ENCODE measurements around the gene DCAF11.

DCAF11 gene

GRCh38 chr14:24151404-24152080, 37.0 kb downstream of the DCAF11 start:
- ATAC-seq: no peak
- TF ChIP-seq BACH2 (CRISPR knock-in tag; IDR thresholded peaks at IDR 0.05; ENCODE audit: borderline replicate concordance): no peak
- TF ChIP-seq ESRRG (CRISPR knock-in tag; IDR thresholded peaks at IDR 0.05): no peak
- TF ChIP-seq ZC3H10 (CRISPR knock-in tag; IDR thresholded peaks at IDR 0.05): no peak
- no peak for TF ChIP-seq ZFP3 (CRISPR knock-in tag; IDR thresholded peaks at IDR 0.05)
- TF ChIP-seq OSR1 (CRISPR knock-in tag; IDR thresholded peaks at IDR 0.05): no peak
- TF ChIP-seq ZNF8 (CRISPR knock-in tag; IDR thresholded peaks at IDR 0.05): no peak
- TF ChIP-seq PPARA (CRISPR knock-in tag; IDR thresholded peaks at IDR 0.05; ENCODE audit: borderline replicate concordance): no peak
- TF ChIP-seq GLIS3 (CRISPR knock-in tag; IDR thresholded peaks at IDR 0.05): no peak
- no peak for TF ChIP-seq RARB (CRISPR knock-in tag; IDR thresholded peaks at IDR 0.05)
- TF ChIP-seq TOX (CRISPR knock-in tag; IDR thresholded peaks at IDR 0.05; ENCODE audit: borderline replicate concordance): no peak
- TF ChIP-seq, protein P1, sequence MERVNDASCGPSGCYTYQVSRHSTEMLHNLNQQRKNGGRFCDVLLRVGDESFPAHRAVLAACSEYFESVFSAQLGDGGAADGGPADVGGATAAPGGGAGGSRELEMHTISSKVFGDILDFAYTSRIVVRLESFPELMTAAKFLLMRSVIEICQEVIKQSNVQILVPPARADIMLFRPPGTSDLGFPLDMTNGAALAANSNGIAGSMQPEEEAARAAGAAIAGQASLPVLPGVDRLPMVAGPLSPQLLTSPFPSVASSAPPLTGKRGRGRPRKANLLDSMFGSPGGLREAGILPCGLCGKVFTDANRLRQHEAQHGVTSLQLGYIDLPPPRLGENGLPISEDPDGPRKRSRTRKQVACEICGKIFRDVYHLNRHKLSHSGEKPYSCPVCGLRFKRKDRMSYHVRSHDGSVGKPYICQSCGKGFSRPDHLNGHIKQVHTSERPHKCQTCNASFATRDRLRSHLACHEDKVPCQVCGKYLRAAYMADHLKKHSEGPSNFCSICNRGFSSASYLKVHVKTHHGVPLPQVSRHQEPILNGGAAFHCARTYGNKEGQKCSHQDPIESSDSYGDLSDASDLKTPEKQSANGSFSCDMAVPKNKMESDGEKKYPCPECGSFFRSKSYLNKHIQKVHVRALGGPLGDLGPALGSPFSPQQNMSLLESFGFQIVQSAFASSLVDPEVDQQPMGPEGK (CRISPR knock-in tag; IDR thresholded peaks at IDR 0.05; ENCODE audit: borderline replicate concordance): no peak
- TF ChIP-seq ZFP30 (CRISPR knock-in tag; IDR thresholded peaks at IDR 0.05): no peak
- no peak for TF ChIP-seq ARNTL (CRISPR knock-in tag; IDR thresholded peaks at IDR 0.05; ENCODE audit: borderline replicate concordance, low read depth)
- TF ChIP-seq, protein P2, sequence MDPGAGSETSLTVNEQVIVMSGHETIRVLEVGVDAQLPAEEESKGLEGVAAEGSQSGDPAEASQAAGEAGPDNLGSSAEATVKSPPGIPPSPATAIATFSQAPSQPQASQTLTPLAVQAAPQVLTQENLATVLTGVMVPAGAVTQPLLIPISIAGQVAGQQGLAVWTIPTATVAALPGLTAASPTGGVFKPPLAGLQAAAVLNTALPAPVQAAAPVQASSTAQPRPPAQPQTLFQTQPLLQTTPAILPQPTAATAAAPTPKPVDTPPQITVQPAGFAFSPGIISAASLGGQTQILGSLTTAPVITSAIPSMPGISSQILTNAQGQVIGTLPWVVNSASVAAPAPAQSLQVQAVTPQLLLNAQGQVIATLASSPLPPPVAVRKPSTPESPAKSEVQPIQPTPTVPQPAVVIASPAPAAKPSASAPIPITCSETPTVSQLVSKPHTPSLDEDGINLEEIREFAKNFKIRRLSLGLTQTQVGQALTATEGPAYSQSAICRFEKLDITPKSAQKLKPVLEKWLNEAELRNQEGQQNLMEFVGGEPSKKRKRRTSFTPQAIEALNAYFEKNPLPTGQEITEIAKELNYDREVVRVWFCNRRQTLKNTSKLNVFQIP (CRISPR knock-in tag; IDR thresholded peaks at IDR 0.05; ENCODE audit: borderline replicate concordance, low read depth): no peak
- TF ChIP-seq, protein P3, sequence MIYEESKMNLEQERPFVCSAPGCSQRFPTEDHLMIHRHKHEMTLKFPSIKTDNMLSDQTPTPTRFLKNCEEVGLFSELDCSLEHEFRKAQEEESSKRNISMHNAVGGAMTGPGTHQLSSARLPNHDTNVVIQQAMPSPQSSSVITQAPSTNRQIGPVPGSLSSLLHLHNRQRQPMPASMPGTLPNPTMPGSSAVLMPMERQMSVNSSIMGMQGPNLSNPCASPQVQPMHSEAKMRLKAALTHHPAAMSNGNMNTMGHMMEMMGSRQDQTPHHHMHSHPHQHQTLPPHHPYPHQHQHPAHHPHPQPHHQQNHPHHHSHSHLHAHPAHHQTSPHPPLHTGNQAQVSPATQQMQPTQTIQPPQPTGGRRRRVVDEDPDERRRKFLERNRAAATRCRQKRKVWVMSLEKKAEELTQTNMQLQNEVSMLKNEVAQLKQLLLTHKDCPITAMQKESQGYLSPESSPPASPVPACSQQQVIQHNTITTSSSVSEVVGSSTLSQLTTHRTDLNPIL (CRISPR knock-in tag; IDR thresholded peaks at IDR 0.05; ENCODE audit: low read depth): no peak
- TF ChIP-seq CSDC2 (CRISPR knock-in tag; IDR thresholded peaks at IDR 0.05): no peak
- TF ChIP-seq TSHZ2 (CRISPR knock-in tag; IDR thresholded peaks at IDR 0.05): no peak
- no peak for TF ChIP-seq ZNF565 (CRISPR knock-in tag; conservative IDR thresholded peaks at IDR 0.05; ENCODE audit: low read depth)
- no peak for TF ChIP-seq CSRNP3 (CRISPR knock-in tag; IDR thresholded peaks at IDR 0.05)

GRCh38 chr14:24155100-24155499, 40.5 kb downstream of the DCAF11 start:
- no peak for ATAC-seq
- TF ChIP-seq TSHZ2 (CRISPR knock-in tag; IDR thresholded peaks at IDR 0.05) (no peak), CSDC2 (CRISPR knock-in tag; IDR thresholded peaks at IDR 0.05) (no peak), RARB (CRISPR knock-in tag; IDR thresholded peaks at IDR 0.05) (no peak), CSRNP3 (CRISPR knock-in tag; IDR thresholded peaks at IDR 0.05) (no peak), ZNF70 (CRISPR knock-in tag; IDR thresholded peaks at IDR 0.05) (no peak), SNAI2 (CRISPR knock-in tag; IDR thresholded peaks at IDR 0.05) (no peak), ESRRG (CRISPR knock-in tag; IDR thresholded peaks at IDR 0.05) (no peak), TOX (CRISPR knock-in tag; IDR thresholded peaks at IDR 0.05; ENCODE audit: borderline replicate concordance) (no peak), ISL1 (CRISPR knock-in tag; IDR thresholded peaks at IDR 0.05) (no peak), ZFP3 (CRISPR knock-in tag; IDR thresholded peaks at IDR 0.05) (no peak), TCF4 (CRISPR knock-in tag; IDR thresholded peaks at IDR 0.05; ENCODE audit: borderline replicate concordance) (no peak)
- TF ChIP-seq, protein P3 (CRISPR knock-in tag; IDR thresholded peaks at IDR 0.05; ENCODE audit: low read depth): no peak
